AG04450 (cell line): ENCODE results near the gene SLC26A5. TPM values are rescaled to one million over a fixed set of nuclear protein-coding genes. Genes with fewer than 3 reads are reported as not detected.

Experiments
- CTCF ChIA-PET: fragments of 300-600, 350-600 bp; formaldehyde crosslinking; extraction: SDS; loops from one replicate; lab custom pipeline; 2022; ENCODE audit warnings: antibody characterized with exemption, inconsistent platforms; lab: Charles Lee
- POLR2A ChIA-PET: fragments of 350-600 bp; formaldehyde crosslinking; extraction: SDS; loops from one replicate; lab custom pipeline; 2021; ENCODE audit warnings: antibody characterized with exemption, inconsistent platforms; lab: Yijun Ruan, JAX
- DNase-seq: peaks from one replicate; pipeline ENCODE4 v3.0.0-alpha.2; 2011; ENCODE audit warnings: low read depth, low spot score
- H3K27ac ChIP-seq: one replicate; pipeline ENCODE4 v1.5.1; 2012; ENCODE audit warnings: low read depth, low read length, control low read depth
- H3K27me3 ChIP-seq: one replicate; pipeline ENCODE4 v1.6.0; 2012; ENCODE audit warnings: low read length; ENCODE audit not compliant: control insufficient read depth, insufficient read depth
- H3K4me3 ChIP-seq: 2 replicates; pipeline ENCODE4 v1.5.1; 2011; ENCODE audit warnings: mild to moderate bottlenecking, low read depth, low read length, control low read depth
- H3K9me3 ChIP-seq: 2 replicates; pipeline ENCODE4 v1.5.1; 2012; ENCODE audit warnings: low read length; ENCODE audit not compliant: control insufficient read depth, insufficient read depth
- polyA plus RNA-seq: library from polyadenylated mRNA; depleted of rRNA; stranded (reverse); fragments of >200 nt; gene quantifications from 2 replicates; pipeline ENCODE4 v1.2.3, GENCODE V29; 2011
- TF ChIP-seq, protein P1 (sequence below): IDR thresholded peaks from 2 replicates; pipeline ENCODE4 v1.5.1; 2011; ENCODE audit warnings: low read depth, low read length, control low read depth, inconsistent platforms

Gene SLC26A5
- polyA plus RNA-seq, 1 experiment = not detected

DNA sequence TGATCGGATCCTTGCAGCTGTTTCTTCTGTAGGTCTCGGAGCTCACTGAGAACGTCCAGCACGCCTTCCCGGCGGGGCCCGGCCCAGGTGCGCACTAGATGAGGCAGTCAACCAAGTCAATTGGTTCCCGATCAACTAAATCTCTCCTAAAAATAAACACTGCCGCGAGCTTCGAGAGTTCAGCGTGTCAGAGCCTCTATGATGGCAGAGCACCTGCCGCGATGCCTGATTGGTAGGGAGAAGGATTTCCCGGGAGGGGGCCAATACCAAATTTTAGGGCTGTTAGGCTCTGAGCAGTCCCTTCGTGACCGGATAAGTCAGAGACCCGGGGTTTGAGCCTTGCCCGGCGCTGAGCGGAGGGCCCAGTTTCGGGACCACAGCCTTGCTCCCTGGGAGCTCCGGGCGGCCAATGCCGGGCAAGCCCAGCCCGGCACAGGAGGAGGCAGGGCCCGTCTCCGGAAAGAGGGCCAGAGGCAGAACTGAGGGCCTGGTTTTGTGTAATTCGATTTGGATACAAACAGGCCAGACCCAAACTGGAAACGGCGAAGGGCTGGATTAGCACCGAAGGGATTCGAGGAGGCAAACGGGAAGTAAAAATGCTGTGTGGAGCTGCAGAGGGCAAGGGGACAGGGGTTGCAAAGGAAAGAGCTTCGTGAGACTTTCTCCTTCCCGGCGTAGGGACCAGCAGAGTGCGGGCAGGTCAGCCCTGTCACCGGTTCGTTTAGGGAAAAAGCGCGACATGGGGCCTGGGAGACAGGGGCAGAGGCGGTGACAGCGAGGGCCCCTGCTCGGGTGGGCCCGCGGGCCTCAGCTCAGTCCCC lies 569 bp downstream of the SLC26A5 start:
- no peak for DNase-seq
- peaks cover 42% of the 10 kb centered on the region for H3K27me3 ChIP-seq
- H3K9me3 ChIP-seq = no peaks in the 10 kb centered on the region; the same call in 1 of the 2 replicates
- peak overlapping the region; percentile 42 for H3K4me3 ChIP-seq
- TF ChIP-seq, protein P1, sequence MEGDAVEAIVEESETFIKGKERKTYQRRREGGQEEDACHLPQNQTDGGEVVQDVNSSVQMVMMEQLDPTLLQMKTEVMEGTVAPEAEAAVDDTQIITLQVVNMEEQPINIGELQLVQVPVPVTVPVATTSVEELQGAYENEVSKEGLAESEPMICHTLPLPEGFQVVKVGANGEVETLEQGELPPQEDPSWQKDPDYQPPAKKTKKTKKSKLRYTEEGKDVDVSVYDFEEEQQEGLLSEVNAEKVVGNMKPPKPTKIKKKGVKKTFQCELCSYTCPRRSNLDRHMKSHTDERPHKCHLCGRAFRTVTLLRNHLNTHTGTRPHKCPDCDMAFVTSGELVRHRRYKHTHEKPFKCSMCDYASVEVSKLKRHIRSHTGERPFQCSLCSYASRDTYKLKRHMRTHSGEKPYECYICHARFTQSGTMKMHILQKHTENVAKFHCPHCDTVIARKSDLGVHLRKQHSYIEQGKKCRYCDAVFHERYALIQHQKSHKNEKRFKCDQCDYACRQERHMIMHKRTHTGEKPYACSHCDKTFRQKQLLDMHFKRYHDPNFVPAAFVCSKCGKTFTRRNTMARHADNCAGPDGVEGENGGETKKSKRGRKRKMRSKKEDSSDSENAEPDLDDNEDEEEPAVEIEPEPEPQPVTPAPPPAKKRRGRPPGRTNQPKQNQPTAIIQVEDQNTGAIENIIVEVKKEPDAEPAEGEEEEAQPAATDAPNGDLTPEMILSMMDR = no peak
- no peak overlapping the region for H3K27ac ChIP-seq
- ChIA-PET CTCF (interaction anchor here (0.5 to 1.4 kb wide), 3 partner anchors 483 to 714 kb away, joined by 3 read pairs; no protein-coding TSS in a partner anchor), POLR2A (no interaction called here)

DNA sequence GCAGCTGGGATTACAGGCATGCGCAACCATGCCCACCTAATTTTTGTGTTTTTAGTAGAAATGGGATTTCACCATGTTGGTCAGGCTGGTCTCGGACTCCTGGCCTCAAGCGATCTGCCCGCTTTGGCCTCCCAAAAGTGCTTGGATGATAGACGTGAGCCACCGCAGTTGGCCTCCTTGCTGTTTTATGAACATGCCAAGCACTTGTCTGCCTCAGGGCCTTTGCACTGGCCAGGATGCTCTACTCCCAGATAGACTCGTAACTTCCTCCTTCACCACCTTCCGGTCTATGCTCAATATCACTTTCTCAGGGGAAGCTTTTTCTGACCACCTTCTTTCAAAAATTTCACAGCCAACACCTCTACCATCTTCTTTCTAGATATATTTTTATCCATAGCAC lies 6.3 kb downstream of the SLC26A5 start:
- no peak overlapping the region for H3K27ac ChIP-seq
- DNase-seq = no peak

DNA sequence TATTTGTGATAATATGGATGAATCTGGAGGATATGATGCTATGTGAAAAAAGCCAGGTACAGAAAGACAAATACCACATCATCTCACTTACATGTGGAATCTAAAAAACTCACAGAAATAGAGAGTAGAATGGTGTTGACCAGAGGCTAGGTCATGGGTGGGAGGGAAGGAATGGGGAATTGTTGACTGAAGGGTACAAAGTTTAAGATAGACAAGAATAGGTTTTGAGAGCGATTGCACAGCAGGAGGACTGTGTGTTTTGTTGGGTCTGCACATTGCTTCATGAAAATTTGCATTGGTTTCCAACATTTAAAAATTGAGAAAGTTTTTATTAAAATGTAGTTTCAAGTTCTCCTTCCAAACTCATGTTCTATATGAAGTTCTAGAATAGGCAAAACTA lies 8.4 kb downstream of the SLC26A5 start:
- DNase-seq = no peak
- no peak overlapping the region for H3K4me3 ChIP-seq
- POLR2A ChIA-PET = no interaction called here
- no peak overlapping the region for H3K27ac ChIP-seq
- CTCF ChIA-PET = no interaction called here
- TF ChIP-seq, protein P1 = no peak
- peaks cover 9% of the 10 kb centered on the region for H3K27me3 ChIP-seq
- no peaks in the 10 kb centered on the region for H3K9me3 ChIP-seq

More for the DNA sequence above, 6.3 kb downstream of the SLC26A5 start:
- ChIA-PET CTCF (no interaction called here), POLR2A (no interaction called here)
- Histone ChIP-seq H3K4me3 (no peak overlapping the region), H3K27me3 (peaks cover 28% of the 10 kb centered on the region), H3K9me3 (no peaks in the 10 kb centered on the region)
- TF ChIP-seq, protein P1 = no peak

DNA sequence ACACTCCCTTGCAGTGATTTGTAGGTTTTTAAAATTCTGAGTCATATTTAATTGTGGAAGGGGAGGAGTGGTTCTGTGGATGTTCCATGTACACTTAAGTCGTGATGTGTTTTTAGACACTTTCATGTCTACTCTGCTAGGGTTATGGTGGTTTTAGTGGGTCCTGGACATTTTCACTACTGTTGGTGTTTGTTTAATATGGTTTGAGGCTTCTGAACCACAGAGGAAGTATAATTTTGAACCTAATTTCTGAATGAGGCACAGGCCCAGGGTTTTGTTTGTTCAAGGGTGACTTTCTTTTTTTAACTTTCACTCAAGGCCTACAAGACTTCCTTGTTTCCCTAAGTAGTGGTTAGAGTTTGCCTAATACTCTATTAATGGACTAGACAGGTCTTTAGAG lies 13.3 kb downstream of the SLC26A5 start:
- TF ChIP-seq, protein P1 = no peak
- no peak for DNase-seq
- H3K4me3 ChIP-seq = no peak overlapping the region
- ChIA-PET POLR2A (no interaction called here), CTCF (no interaction called here)
- H3K27ac ChIP-seq = no peak overlapping the region
- H3K27me3 ChIP-seq = peaks cover 3% of the 10 kb centered on the region
- H3K9me3 ChIP-seq = no peaks in the 10 kb centered on the region

DNA sequence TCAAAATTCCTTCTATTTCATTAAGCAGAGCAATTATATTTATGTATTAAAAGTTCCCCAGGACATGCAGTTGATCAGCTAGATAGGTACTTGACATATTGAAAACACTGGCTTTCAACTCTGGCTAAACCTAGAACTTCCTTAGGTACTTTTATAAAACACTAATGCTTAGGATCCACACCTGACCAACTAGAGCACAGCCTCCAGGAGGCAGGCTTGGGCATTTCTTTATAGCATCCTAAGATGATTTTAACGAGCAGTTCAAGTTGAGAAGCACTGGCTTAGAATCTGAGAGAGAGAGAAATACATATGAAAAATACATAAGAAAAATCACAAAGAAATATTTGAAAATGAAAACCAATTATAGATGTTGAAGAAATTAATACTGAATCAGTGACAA lies 20.8 kb downstream of the SLC26A5 start:
- DNase-seq = no peak
- POLR2A ChIA-PET = no interaction called here
- H3K4me3 ChIP-seq = no peak overlapping the region
- no peaks in the 10 kb centered on the region for H3K27me3 ChIP-seq
- no peaks in the 10 kb centered on the region for H3K9me3 ChIP-seq
- H3K27ac ChIP-seq = no peak overlapping the region
- CTCF ChIA-PET = no interaction called here
- TF ChIP-seq, protein P1 = no peak
